Right lobe of liver (tissue), 6 donors: ENCODE measurements around the gene TMEM92. TPM values are rescaled to one million over a fixed set of nuclear protein-coding genes. Genes with fewer than 3 reads are reported as not detected.
A peak's percentile ranks its signal among the peaks of the same experiment; 100 is the strongest.
"Not testable (repeated sequence)": the region's sequence is repeated elsewhere in the genome, so short reads cannot be mapped to it uniquely, and the experiment has no call there.

Experiments
- ATAC-seq, 4 donors: fragments of 200-7000 bp; cut with Tn5 transposase; one replicate each; pipeline ENCODE4 v1.9.1; 2020; ENCODE audit warnings: mild to moderate bottlenecking in 4 of 4, moderate library complexity in 4 of 4
- DNase-seq, 3 donors: peaks; one replicate each; pipeline ENCODE4 v3.0.0-alpha.2; 2020
- H3K27ac ChIP-seq, 3 donors: fragments of 200-600 bp; one replicate each; pipeline ENCODE4 v1.8.0; 2022
- H3K27me3 ChIP-seq, 2 donors: fragments of 200-600 bp; one replicate each; pipeline ENCODE4 v1.8.0; 2022
- H3K36me3 ChIP-seq, 4 donors: fragments of 200-600 bp; sonication (generic) in 1 of 4; one replicate each; pipeline versions ENCODE4 v1.5.1 to v1.8.0; 2017 to 2022; ENCODE audit warnings: control low read depth in 1 of 4
- H3K4me1 ChIP-seq, 4 donors: fragments of 200-600 bp; sonication (generic) in 1 of 4; one replicate each; pipeline versions ENCODE4 v1.5.1 to v1.8.0; 2017 to 2022; ENCODE audit warnings: control low read depth in 1 of 4
- H3K4me3 ChIP-seq, 3 donors: fragments of 200-600 bp; one replicate each; pipeline ENCODE4 v1.8.0; 2022
- H3K9me3 ChIP-seq, 4 donors: fragments of 200-600 bp; sonication (generic) in 1 of 4; one replicate each; pipeline versions ENCODE4 v1.5.1 to v1.8.0; 2017 to 2022; ENCODE audit warnings: control low read depth in 1 of 4
- CTCF ChIP-seq, 4 donors: fragments of 200-600 bp in 3 of 4; fragments of 450-650 bp in 1 of 4; IDR thresholded peaks; one replicate each; pipeline versions ENCODE4 v1.5.1 to v1.8.0; 2016 to 2022; ENCODE audit warnings: antibody characterized with exemption in 4 of 4, mild to moderate bottlenecking in 2 of 4
- POLR2A ChIP-seq: fragments of 450-650 bp; IDR thresholded peaks from one replicate; pipeline ENCODE4 v1.6.1; 2017; ENCODE audit warnings: antibody characterized with exemption, mild to moderate bottlenecking
- WGBS: methylation state at CpG from one replicate; pipeline ENCODE4 v1.1.6; 2018; ENCODE audit warnings: low coverage, low lambda C conversion rate; ENCODE audit not compliant: insufficient coverage; ENCODE audit errors: missing lambda C conversion rate; 5-methylcytosine and 5-hydroxymethylcytosine counted together
- intact Hi-C, 2 donors: fragments of 100-400 bp; cut with DNase I; formaldehyde crosslinking; loops; one replicate each; pipeline versions ENCODE4 v1.11.2 to v1.14.1; 2022
- total RNA-seq, 6 experiments: library from RNA; depleted of rRNA in 2 of 6; stranded (reverse); fragments of >200 nt in 2 of 6; fragmentation: NEBNext Ultra II Directional in 3 of 6; extraction: Animal tissue kit (Norgen Biotek cat#: 25700) in 3 of 6; gene quantifications; one replicate each; pipeline versions ENCODE4 v1.1.0 to v1.2.4, GENCODE V29; 2016 to 2023
- donor health status: DM: no; HTN: yes; CAD: no.
- donor health status: DM: no; HTN: no; CAD: no.
- donor health status: DM: no; HTN: no; CAD: no.
- donor health status: DM: no; HTN: yes; CAD: no.
- donor health status: DM: no; HTN: yes; CAD: no.

Gene TMEM92
- total RNA-seq, 6 experiments from 2014 or later: 1.5 to 20.0 (median 8.7) TPM

- no peak overlapping the region for H3K27ac ChIP-seq
- H3K27me3 ChIP-seq: no peaks in the 10 kb centered on the region
- H3K4me3 ChIP-seq: no peak overlapping the region
- TF ChIP-seq CTCF (IDR thresholded peaks at IDR 0.05): peak; percentile 66 to 72 (median 72)
- TF ChIP-seq POLR2A: no peak
- ATAC-seq (peak; percentile 42 to 71 (median 54)), DNase-seq (peak; percentile 61 to 67 (median 65))
- 78% methylated on average over 5 of the region's 16 CpGs for WGBS
- peaks cover 0 to 14% (median 0%) of the 10 kb centered on the region in 4 donors for H3K4me1 ChIP-seq
- H3K9me3 ChIP-seq: no peaks in the 10 kb centered on the region
- intact Hi-C loops: loop anchor here in 1 of 2 donors (5.0 kb wide), 1 partner anchor 67 kb away; the partner anchor contains the start of gene COL1A1
- no peaks in the 10 kb centered on the region for H3K36me3 ChIP-seq
Measured at GRCh38 chr17:50269477-50270434, 4.5 kb upstream of the TMEM92 start.

GRCh38 chr17:50270435-50271362, 3.6 kb upstream of the TMEM92 start:
- Histone ChIP-seq H3K27ac (no peak overlapping the region), H3K27me3 (no peaks in the 10 kb centered on the region), H3K9me3 (no peaks in the 10 kb centered on the region), H3K4me1 (peaks cover 0 to 24% (median 0%) of the 10 kb centered on the region in 4 donors), H3K36me3 (no peaks in the 10 kb centered on the region), H3K4me3 (no peak overlapping the region)
- intact Hi-C loops: loop anchor here in 1 of 2 donors (5.0 kb wide), 1 partner anchor 68 kb away; the partner anchor contains the start of gene COL1A1
- peak in 1 of 4 donors; percentile 4 for ATAC-seq
- WGBS: 66% methylated on average over 7 of the region's 21 CpGs
- TF ChIP-seq POLR2A: no peak
- no peak for TF ChIP-seq CTCF (IDR thresholded peaks at IDR 0.05)
- peak in 1 of 3 donors; percentile 50 for DNase-seq

- 88% methylated on average over 4 of the region's 4 CpGs for WGBS
- not testable (repeated sequence) for H3K4me3 ChIP-seq, ATAC-seq, H3K9me3 ChIP-seq, H3K27me3 ChIP-seq, DNase-seq, H3K36me3 ChIP-seq, H3K27ac ChIP-seq
- H3K4me1 ChIP-seq: peaks cover 0 to 30% (median under 1%) of the 10 kb centered on the region in 4 donors
- intact Hi-C loops: loop anchor here in 1 of 2 donors (5.0 kb wide), 1 partner anchor 69 kb away; the partner anchor contains the start of gene COL1A1
Measured at GRCh38 chr17:50271363-50271750, 2.9 kb upstream of the TMEM92 start.

GRCh38 chr17:50272246-50272645, 2.0 kb upstream of the TMEM92 start:
- TF ChIP-seq POLR2A (no peak), CTCF (IDR thresholded peaks at IDR 0.05) (no peak)
- intact Hi-C loops: loop anchor here in 1 of 2 donors (5.0 kb wide), 1 partner anchor 70 kb away; the partner anchor contains the start of gene COL1A1
- no peaks in the 10 kb centered on the region for H3K36me3 ChIP-seq
- H3K27me3 ChIP-seq: no peaks in the 10 kb centered on the region
- H3K9me3 ChIP-seq: no peaks in the 10 kb centered on the region
- WGBS: 62% methylated on average over 6 of the region's 7 CpGs
- DNase-seq: peak in 2 of 3 donors; percentile 44 to 47
- ATAC-seq: no peak
- no peak overlapping the region for H3K27ac ChIP-seq
- peak overlapping the region in 1 of 3 donors; percentile 60 for H3K4me3 ChIP-seq
- H3K4me1 ChIP-seq: peaks cover 0 to 32% (median 3%) of the 10 kb centered on the region in 4 donors
